CD4-positive, alpha-beta T cell treated with Interleukin-4 for 1 hour (primary cell): ENCODE results near the gene NAT10.
"Not testable (repeated sequence)": the region's sequence is repeated elsewhere in the genome, so short reads cannot be mapped to it uniquely, and the experiment has no call there.

Source experiments
- DNase-seq, 2 donors: peaks; one replicate each; pipeline ENCODE4 v3.0.0-alpha.2; 2020 to 2022

The NAT10 gene

DNA sequence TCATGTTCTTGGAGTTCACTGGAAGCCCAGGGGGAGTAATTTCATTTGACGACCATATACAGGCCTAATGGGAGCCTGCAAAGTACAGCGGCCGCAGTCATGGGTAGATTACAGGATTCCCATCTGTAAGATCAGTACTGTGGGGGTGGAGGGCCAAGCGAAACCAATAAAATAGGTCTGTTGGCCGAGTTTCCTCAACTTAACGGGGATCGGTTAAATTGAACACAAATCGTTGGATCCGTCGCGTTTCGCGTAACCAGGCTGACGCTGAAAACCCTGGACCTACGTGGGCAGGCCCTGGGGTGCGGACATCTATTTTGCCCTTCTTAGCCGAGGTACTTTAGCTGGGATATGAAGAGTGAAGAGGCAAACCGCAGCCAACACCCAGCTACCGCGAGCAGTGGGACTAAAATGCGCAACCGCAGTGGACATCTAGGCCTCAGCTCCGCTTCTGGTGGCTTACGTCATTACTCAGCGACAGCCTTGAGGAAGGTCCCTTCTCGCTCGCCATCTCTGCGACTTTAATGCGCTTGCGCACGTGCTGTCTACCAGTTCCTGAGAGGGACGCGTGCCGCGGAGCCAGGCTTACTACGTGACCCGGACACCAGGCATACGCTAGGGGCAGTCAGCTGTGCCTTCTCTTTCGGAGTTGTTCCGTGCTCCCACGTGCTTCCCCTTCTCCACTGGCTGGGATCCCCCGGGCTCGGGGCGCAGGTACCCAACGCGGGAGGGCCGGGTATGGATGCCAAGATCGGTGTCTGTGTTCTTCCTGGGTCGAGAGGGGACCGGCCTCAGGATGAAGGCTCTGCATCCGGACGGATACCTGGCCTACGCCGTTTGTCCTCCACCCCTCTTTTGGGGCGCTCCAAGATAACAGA lies at the start of gene NAT10:
NAT10 (plus strand) TSS at position 551 of the 878 bp plus-strand sequence. CDS start 2,597 bp downstream, outside the sequence.
- DNase-seq, result peak; percentile 99

GRCh38 chr11:34056672-34057071 lies 48.8 kb upstream of the NAT10 start:
- no peak for DNase-seq

DNA sequence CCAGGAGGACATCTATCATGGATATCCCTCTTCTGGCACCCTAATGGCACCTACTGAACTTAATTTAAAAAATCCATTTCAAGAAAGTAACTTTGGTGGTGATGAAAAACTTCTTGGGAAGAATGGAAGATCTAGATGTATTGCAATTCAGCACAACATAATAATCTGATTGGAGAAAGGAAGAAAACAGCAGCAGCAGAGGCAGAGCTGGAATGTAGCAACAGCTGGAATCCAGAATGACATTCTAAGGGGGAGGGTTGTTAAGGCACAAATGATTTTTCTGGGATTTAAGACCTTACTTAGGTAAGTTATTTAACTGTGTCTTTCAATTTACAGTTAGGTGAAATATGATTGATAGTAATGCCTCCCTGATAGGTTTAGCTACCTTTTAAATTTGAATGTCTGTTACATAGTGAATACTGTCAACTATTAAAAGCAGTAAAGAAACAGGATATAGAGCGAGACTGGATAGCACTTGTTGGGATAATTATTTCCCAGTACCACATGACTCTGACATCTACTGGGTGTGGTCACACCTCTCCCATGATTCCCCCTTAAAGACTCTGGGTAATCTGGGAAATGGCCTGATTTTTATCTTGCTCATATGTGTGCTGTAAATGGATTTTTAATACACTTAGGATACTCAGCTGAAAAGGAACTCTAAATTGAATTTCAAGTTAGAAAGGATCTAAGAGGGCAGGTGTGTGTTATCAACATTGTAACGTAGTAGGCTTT lies 42.2 kb upstream of the NAT10 start:
- DNase-seq, result no peak

- DNase-seq, result no peak
Measured at GRCh38 chr11:34064291-34064690, 41.1 kb upstream of the NAT10 start.

- peak in 1 of 2 donors; percentile 28 for DNase-seq
Measured at GRCh38 chr11:34065505-34066203, 39.8 kb upstream of the NAT10 start.

DNA sequence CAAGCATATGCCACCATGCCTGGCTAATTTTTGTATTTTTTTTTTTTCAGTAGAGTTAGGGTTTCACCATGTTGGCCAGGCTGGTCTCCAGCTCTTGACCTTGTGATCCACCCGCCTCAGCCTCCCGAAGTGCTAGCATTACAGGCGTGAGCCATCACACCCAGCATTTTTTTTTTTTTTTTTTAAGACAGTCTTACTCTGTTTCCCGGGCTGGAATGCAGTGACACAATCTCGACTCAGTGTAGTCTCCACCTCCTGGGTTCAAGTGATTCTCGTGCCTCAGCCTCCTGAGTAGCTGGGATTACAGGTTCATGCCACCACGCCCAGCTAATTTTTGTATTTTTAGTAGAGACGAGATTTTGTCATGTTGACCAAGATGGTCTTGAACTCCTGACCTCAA lies 38.7 kb upstream of the NAT10 start:
- not testable (repeated sequence) for DNase-seq

DNA sequence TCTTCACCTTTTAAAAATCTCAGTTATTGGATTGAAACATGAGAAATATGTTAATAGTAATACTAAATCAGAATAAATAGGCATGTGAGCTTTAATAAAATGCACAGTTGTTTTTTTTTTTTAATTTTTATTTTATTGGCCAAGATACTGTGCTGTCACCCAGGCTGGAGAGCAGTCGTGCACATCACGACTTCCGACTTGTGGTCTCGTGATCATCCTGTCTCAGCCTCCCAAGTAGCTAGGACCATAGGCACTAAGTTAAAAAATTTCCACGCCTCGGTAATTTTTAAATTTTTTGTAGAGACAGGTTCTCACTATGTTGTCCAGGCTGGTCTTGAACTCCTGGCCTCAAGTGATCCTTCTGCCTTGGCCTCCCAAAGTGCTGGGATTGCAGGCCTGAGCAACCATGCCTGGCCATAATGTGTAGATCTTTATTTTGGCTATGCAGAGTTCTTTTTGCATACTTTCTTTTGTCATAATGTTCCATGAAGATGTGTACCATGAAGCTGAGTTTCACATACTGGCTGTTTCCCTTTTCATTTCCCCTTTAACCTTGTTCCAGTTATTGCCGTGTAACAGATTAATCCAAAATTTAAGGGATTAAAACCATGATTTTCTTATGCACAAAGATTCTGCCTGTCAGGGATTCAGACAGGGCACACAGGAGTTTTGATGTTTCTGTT lies 37.9 kb upstream of the NAT10 start:
- DNase-seq, result no peak

DNA sequence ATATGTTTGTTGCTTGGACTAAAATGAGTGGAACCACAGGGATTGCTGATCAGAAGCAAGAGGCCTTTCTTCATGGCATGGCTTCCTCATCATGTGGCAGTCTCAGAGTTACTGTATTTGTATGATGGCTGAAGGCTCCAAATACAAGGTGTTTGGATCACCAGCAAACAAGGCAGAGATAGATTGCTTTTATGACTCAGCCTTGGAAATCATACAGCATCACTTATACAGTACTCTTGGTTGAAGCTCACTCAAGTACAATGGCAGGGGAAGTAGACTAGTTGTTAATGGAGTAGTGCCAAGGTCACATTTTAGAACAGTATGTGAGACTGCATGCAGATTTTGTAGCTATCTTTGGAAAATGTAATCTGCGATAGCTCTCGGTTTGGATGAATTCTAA lies 37.3 kb upstream of the NAT10 start:
- no peak for DNase-seq

GRCh38 chr11:34071306-34071705 lies 34.1 kb upstream of the NAT10 start:
- DNase-seq, result not testable (repeated sequence)

- DNase-seq, result no peak
Measured at GRCh38 chr11:34072041-34072440, 33.4 kb upstream of the NAT10 start.

GRCh38 chr11:34072832-34073231 lies 32.6 kb upstream of the NAT10 start:
- no peak for DNase-seq

- no peak for DNase-seq
Measured at GRCh38 chr11:34074391-34074790, 31.0 kb upstream of the NAT10 start.

GRCh38 chr11:34075178-34075820 lies 30.1 kb upstream of the NAT10 start:
- DNase-seq, result no peak

DNA sequence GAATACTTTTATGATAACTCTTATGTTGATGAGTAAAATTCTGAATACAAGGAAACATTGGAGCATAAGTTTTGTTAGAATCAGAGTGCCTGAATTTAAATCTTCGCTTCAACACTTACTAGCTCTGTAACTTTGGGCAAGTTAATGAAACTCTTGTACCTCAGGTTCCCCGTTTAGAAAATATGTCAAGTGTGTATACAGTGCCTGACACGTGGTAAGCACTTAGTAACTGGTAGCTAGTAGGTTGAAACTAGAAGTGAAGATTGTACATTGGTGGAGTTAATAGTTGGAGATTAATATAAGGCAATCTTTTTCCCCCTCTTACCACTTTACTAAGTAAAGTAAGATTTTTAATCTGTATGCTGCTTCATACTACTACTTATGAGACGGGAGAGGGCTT lies 24.8 kb upstream of the NAT10 start:
- DNase-seq, result no peak

GRCh38 chr11:34084637-34085036 lies 20.8 kb upstream of the NAT10 start:
- no peak for DNase-seq

DNA sequence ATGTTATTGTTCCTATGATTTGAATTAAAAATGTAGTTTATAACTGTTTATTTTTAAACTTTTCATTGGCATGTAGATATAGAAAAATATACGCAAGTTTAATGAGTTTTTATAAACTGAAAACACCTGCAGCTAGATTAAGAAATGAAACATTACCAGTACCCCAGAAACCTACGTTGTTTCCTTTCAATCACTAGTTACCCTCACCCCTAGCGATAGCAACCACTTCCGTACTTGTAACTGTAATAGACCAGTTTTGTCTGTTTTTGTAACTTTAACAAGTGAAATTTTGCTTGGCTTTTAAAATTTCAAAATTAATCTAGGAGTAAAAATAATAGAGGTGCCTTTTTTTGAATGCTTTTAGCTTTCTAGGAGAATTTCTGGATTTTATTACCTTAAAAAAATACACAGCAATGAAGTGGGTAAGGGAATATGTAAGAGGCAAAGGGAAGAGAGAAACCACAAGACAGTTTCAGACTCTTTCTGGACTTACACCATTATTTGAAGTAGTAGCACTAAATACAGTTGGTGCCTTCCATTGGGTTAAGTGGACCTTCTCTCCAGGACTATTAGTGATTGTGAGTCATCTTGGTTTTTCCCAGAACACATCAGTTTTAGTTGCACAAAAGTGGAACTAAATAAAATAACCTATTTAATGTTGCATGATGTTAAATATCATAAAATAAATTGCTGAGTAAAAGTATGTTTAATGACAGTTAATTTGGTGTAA lies 18.7 kb upstream of the NAT10 start:
- DNase-seq, result peak in 1 of 2 donors; percentile 52

GRCh38 chr11:34091825-34092224 lies 13.6 kb upstream of the NAT10 start:
- no peak for DNase-seq

GRCh38 chr11:34094900-34095299 lies 10.5 kb upstream of the NAT10 start:
- DNase-seq, result not testable (repeated sequence)

DNA sequence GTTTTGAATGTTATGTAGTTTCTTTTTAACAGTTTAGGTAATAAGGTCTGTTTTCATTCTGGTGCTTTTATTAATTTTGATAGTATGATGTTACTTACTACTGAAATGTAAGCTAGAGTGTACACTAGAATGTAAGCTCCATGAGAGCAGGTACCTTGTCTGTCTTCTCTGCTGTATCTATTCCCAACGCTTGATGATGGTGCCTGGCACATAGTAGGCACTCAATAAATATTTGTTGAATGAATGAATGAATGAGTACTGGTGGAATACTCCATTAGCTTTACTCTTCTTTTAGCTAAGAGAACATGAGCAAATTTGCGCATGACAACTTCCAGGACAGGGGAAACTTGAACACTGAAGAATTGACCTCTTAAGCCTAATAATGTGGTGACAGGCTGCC lies 6.6 kb upstream of the NAT10 start:
- DNase-seq, result no peak

- no peak for DNase-seq
Measured at GRCh38 chr11:34104680-34105078, 750 bp upstream of the NAT10 start.

DNA sequence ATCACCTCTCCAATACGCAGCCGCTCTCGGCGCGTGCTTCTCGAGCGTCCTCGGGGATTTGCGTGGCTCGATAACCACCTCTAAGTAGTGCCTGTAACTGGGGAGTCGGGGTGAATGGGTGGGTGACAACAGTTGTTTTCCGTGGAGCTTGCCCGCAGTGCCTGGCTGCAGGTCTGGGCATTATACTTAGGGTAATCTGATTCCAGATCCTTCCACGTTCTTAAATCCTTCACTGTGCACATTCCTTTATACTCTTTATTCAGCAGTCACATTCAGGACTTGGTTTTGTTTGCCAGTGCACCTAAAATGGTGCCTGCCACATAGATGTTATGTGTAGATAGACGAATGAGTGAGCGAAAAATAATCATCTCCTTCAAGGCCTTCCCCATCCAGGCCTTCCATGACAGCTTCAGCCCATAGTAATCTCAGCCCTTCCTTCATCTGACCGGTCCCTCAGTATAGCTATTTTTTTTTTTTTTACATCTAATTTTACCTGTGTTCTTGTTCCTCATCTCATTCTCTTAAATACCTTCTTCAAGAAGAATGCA lies 602 bp downstream of the NAT10 start:
- DNase-seq, result no peak
